Stimulated activated CD8-positive, alpha-beta memory T cell treated with anti-CD3 and anti-CD28 coated beads, Interleukin-15, amount 100 ng/mL, for 4 hours (primary cell): ENCODE measurements around the gene MMP13.
"Not testable (repeated sequence)": the region's sequence is repeated elsewhere in the genome, so short reads cannot be mapped to it uniquely, and the experiment has no call there.

Source experiments
- DNase-seq, 2 donors: peaks; one replicate each; pipeline ENCODE4 v3.0.0-alpha.2; 2020; ENCODE audit warnings: low read depth in 2 of 2

Gene MMP13

GRCh38 chr11:102936864-102937509 is 18.5 kb downstream of the MMP13 start:
- no peak for DNase-seq

GRCh38 chr11:102935514-102935913 is 20.0 kb downstream of the MMP13 start:
- DNase-seq = no peak

DNA sequence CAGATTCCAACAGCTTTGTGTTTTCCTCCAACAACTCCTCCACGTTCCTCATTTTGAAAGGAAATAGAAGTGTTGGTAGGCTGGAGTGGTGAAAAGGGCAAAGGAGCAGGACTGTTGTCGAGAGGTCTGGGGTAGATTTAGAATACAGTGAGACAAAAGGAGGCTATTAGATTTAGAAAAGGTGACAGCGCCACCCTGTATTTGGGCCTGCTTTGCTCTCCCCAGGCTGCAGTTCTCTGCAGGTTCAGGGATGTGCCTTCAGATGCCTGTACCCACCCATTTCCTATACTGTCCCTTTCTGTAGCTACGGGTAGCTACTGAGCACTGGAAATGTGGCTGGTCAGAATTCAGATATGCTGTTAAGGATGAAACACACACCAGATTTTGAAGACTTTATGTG is 20.8 kb downstream of the MMP13 start:
- no peak for DNase-seq

DNA sequence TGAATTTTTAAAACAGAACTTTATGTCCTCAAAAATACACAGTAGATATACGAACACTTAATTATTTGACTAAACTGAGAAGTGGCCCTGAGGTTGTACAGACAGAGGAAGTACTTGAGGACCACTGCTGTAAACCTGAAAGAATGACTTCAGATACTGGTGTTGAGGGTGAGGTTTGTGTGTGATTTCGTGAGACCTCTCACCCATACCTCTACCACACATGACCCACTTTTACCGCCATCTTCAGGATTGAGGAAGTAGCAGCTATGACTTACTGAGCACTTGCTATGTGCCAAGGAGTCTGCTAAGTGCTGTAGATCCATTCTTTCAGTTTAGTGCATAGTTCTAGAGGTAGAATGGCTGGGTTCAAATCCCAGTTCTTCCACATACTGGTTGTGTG is 21.9 kb downstream of the MMP13 start:
- no peak for DNase-seq

DNA sequence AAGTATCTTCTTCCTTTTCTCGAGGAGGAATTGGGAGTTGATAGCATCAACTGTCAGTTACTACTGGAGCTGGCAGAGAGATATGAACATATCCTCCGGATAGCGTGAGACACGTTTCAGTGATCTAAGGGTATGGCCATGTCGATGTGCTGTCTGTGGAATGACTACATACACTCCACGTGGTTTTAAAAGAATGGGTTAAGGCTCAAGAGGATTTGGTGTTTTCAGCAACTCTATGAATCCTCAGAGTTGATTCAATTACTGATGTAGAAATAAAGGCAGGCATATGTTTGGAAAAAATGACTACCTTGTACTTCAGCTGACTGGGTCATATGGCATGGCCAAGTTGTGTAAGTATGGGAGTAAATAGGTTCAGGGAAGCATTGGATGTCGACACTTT is 22.9 kb downstream of the MMP13 start:
- DNase-seq = no peak

DNA sequence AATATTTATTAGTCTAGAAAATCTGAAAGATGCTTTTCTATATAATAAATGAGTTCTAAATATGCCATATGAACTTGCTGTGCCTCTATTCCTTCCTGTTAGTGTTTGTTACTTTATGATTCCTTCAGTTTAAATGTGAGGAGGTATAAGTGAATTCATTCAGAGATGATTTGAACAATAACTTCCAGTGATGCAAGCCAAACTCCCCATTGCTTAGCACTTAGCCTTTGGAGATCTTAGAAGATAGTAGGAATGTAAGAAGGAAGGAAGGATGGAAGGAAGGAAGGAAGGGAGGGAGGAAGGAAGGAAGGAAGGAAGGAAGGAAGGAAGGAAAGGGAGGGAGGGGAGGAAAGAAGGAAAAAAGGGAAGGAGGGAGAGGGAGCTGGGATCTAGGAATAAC is 25.1 kb downstream of the MMP13 start:
- no peak for DNase-seq

DNA sequence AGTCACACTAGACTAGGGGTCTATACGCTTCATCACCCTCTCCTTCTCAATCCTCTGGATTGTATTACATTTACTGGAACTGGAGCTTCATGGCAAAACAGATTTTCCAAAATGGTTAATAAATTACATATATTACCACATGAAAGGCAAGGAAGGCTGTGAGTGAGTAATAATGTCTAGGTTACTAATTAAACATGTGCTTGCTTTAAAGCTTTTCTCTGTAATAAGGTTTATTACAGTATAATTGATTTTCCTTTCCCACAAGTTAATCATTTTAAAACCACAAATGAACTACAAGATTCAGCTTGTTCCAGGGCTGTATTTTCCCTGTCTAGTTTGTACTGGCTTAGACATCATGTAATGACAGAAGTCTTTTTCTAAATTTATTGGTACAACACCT is 25.6 kb downstream of the MMP13 start:
- DNase-seq = no peak

- DNase-seq = no peak
Measured at GRCh38 chr11:102929166-102929565, 26.4 kb downstream of the MMP13 start.

- no peak for DNase-seq
Measured at GRCh38 chr11:102928247-102928646, 27.3 kb downstream of the MMP13 start.

- no peak for DNase-seq
Measured at GRCh38 chr11:102927624-102927990, 27.9 kb downstream of the MMP13 start.

DNA sequence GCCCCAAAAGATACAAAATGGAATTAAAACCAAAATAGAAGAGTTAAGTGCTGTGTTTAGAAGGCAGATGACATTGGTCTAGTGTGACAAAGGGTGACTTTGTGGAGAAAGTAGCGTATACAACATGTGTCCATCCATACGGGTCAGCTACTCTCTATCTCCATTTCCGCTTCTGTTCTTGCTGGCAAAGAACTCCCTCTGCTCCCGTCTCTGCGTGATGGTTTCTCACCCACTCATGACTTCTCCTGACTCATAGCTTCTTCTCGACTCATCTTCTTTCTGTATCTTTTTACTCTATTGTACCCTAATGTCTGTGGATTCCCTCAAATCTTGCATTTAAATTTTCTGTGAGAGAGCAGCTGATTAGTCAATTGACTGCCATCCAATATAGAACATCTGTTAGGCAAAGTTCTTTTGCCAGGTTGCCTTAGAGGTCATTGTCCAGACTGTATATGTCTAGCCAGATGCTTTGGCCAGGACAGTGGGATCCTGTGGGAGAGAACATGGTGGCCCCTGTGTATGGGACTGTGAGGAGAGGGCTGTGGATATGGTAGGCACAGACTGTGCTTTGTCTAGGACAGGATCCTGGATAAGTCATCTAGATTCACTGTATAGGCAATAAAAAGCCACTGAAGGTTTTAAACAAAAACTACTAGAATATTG is 28.4 kb downstream of the MMP13 start:
- no peak for DNase-seq

DNA sequence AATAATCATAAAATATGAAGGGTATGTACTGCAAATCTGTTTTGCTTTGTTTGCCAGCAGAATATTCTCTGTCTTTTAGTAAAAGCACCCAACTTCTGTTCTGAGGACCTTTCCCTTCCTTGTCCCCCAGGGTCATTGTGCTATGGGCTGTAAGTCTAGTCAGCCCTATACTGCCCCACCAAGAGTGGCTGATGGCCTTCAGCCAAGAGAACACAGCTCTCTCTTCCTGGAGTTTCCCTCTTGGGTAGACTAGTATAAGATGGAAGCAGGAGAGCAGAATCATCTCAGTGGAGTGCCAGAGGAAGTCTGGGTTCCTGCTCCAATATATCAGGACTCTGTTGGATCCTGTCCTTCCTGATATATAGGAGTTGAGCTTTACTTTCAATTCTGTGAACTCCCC is 29.0 kb downstream of the MMP13 start:
- no peak for DNase-seq

GRCh38 chr11:102925988-102926387 is 29.5 kb downstream of the MMP13 start:
- DNase-seq = no peak

DNA sequence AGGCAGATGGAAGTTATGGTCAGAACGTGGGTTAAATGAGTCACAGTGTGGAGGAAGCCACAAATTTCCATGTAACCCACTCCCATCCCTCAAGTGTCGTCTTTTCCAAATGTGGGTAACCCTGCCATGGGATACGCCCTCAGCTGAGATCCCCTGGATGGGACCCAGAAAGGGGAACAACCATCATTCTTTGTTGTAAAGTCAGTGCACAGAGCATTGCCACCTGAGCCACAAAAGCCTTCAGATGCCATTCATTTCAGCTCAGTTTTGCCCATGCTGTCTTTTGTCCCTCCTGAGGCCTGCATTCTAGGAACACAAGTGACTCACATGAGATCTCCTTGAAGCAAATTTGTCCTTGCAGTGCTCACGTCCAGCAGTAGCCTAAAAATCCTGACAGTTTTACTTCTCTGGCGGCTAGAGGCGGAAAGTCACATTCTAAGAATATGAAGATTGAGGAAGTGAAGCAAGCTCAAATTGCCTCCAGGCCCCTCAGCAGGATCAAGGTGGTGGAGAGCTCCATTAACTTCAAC is 30.6 kb downstream of the MMP13 start:
- no peak for DNase-seq

DNA sequence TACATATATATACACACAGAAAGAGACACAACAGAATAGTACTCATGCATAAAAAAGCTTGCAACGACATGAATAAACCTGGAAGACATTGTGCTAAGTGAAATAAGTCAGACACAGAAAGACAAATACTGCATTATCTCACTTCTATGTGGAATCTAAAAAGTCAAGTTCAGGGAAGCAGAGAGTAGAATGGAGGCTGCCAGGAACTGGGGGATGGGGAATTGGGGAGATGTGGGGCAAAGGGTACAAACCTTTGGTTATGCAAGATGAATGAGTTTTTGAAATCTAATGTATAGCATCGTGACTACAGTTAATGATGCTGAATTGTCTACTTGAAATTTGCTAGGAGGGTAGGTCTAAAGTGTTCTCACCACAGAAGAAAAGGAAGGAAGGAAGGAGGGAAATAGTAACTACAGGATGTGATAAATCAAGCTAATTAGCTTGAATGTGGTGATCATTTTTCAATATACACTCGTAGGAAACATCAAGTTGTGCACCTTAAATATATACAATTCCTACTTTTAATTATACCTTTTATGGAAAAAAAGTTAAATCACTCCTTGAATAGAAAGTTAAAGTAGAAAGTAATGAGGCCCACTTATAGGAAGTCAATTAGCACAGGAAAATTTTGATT is 33.8 kb downstream of the MMP13 start:
- DNase-seq = no peak

GRCh38 chr11:102920118-102920684 is 35.3 kb downstream of the MMP13 start:
- DNase-seq = no peak

GRCh38 chr11:102915044-102915375 is 40.5 kb downstream of the MMP13 start:
- no peak for DNase-seq

DNA sequence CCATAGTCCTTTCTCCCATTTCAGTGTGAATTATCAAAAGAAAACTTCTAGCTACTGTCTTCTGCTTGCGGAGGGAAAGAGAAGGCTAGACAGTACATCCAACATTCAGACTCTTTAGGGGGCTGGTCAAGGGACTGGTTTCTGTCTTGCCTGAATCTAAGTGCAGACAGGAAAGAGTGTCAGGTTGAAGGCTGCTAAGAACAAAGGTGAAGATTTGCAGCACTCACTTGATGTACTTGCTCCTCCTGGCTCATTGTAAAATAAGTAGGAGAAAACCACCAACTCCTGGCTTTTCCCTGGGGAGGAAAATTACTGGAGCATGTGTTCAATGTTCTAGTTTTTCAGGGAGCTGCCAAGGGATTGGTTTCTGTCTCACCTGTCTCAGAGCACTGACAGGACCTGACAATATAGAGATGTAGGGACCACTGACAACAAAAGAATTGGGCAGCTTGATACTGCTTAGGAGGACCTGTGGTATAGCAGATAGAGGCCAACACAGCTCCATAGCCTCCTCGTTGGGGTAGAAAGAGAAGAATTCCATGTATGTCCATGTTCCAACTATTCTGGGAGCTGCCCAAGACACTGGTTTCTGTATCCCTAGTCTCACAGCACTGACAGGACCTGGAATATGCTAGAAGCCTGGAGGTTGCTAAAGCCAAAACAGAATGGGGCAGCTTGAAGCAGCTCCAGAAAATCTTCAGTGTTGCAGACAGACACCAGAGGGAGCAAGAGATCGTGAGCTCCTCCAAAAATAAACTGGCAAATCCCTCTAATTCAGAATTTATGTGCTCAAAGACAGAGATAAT is 41.1 kb downstream of the MMP13 start:
- DNase-seq = no peak

- DNase-seq = no peak
Measured at GRCh38 chr11:102912482-102912830, 43.1 kb downstream of the MMP13 start.

- DNase-seq = no peak
Measured at GRCh38 chr11:102911758-102912481, 43.6 kb downstream of the MMP13 start.

DNA sequence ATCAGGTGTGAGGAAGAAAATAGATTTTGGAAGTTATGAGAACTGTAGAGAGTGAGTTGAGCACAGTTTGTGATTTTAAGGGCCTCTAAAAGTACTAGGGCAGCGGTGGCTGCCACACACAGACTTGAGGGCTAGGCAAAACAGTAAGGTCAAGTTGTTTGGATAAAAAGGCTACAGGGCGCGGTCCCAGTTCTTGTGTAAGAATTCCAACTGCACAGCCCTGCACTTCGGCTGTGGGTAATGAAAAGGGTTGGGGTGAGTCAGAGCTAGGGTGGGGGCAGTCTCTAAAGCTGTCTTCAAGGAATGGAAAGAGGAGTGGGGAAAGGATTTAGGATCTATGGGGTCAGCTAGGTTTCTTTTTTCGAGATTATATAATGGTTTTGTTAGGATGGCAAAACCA is 49.7 kb downstream of the MMP13 start:
- DNase-seq = not testable (repeated sequence)

DNA sequence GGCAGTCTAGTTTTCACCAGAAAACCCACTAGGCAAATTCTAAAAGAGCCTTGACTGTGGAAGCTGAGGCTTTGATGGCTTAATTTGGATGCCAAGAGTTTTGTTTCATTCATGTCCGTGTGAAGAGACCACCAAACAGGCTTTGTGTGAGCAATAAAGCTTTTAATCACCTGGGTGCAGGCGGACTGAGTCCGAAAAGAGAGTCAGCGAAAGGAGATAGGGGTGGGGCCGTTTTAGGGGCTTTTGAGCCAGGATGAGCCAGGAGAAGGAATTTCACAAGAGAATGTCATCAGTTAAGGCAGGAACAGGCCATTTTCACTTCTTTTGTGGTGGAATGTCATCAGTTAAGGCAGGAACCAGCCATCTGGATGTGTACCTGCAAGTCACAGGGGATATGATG is 51.6 kb downstream of the MMP13 start:
- not testable (repeated sequence) for DNase-seq
